HepG2 (cell line): ENCODE data around the gene GRIK2. TPM values are rescaled to one million over a fixed set of nuclear protein-coding genes. Genes with fewer than 3 reads are reported as not detected.

Experiments
- ATAC-seq: fragments of 200-7000 bp; cut with Tn5 transposase; 3 replicates; pipeline ENCODE4 v1.9.1; 2020; ENCODE audit warnings: mild to moderate bottlenecking, moderate library complexity
- BruUV-seq: library from RNA; stranded (reverse); fragments of 400-500 nt; replicated peaks from 2 replicates; lab custom pipeline; 2021; lab: Mats Ljungman, UMichigan
- CTCF ChIA-PET: fragments of 300-600 bp; formaldehyde crosslinking; extraction: SDS; loops from one replicate; lab custom pipeline; 2021; ENCODE audit warnings: low total read pairs, inconsistent platforms, low intra/inter-chr PET ratio; lab: Yijun Ruan, JAX
- POLR2A ChIA-PET: fragments of 350-600 bp; sonication (Branson Sonifier 250); formaldehyde crosslinking; loops from one replicate; lab custom pipeline; 2020; ENCODE audit warnings: antibody characterized with exemption, inconsistent platforms; lab: Yijun Ruan, JAX
- DNase-seq: peaks from one replicate; pipeline ENCODE4 v3.0.0-alpha.2; 2015; ENCODE audit warnings: low spot score
- FAIRE-seq: peaks from 3 replicates; lab custom pipeline; 2011; peaks lifted over from hg19 to GRCh38; lab: Jason Lieb, UNC
- H2AFZ ChIP-seq: one replicate; pipeline ENCODE4 v1.6.1; 2011; ENCODE audit warnings: low read length, inconsistent platforms
- H3K27ac ChIP-seq: fragments of 300-600 bp; 3 replicates; pipeline ENCODE4 v1.8.0; 2011; ENCODE audit warnings: mixed run types, mild to moderate bottlenecking, mixed read lengths, low read length, inconsistent platforms; ENCODE audit not compliant: insufficient read depth; ENCODE audit errors: extremely low read length
- H3K27me3 ChIP-seq, 2 experiments: fragments of 200-600 bp in 1 of 2; 2 replicates in 1 of 2; 3 replicates in 1 of 2; pipeline versions ENCODE4 v1.6.0 to v1.8.0; 2011; ENCODE audit warnings: low read length in 2 of 2, mild to moderate bottlenecking in 2 of 2, moderate library complexity in 2 of 2, inconsistent platforms in 1 of 2; ENCODE audit not compliant: insufficient read depth in 2 of 2, control insufficient read depth in 1 of 2
- H3K36me3 ChIP-seq, 2 experiments: fragments of 200-600 bp in 1 of 2; replicated peaks in 1 of 2; 2 replicates in 1 of 2; 3 replicates in 1 of 2; pipeline versions ENCODE4 v1.5.1 to v1.8.0; 2011; ENCODE audit warnings: low read length in 2 of 2, inconsistent platforms in 1 of 2; ENCODE audit not compliant: insufficient read depth in 2 of 2, control insufficient read depth in 1 of 2
- H3K4me1 ChIP-seq: 2 replicates; pipeline ENCODE4 v1.5.1; 2012; ENCODE audit warnings: low read length, inconsistent platforms; ENCODE audit not compliant: insufficient read depth
- H3K4me2 ChIP-seq: 2 replicates; pipeline ENCODE4 v1.6.0; 2011; ENCODE audit warnings: low read depth, low read length, inconsistent platforms
- H3K4me3 ChIP-seq, 3 experiments: fragments of 200-600 bp in 1 of 3; sonication (generic), shearing (Covaris generic) in 1 of 3; replicated peaks in 1 of 3; 2 replicates each; pipeline ENCODE4 v1.5.1; 2011 to 2016; ENCODE audit warnings: low read length in 3 of 3, inconsistent platforms in 2 of 3, low read depth in 2 of 3, mild to moderate bottlenecking in 2 of 3, control low read depth in 1 of 3, mixed read lengths in 1 of 3; ENCODE audit not compliant: insufficient read depth in 1 of 3
- H3K79me2 ChIP-seq: one replicate; pipeline ENCODE4 v1.6.1; 2011; ENCODE audit warnings: low read length, inconsistent platforms; ENCODE audit not compliant: insufficient read depth
- H3K9ac ChIP-seq: 2 replicates; pipeline ENCODE4 v1.6.0; 2011; ENCODE audit warnings: mild to moderate bottlenecking, low read depth, low read length, inconsistent platforms; ENCODE audit not compliant: insufficient read depth
- H3K9me3 ChIP-seq: 2 replicates; pipeline ENCODE4 v1.5.1; 2012; ENCODE audit warnings: mild to moderate bottlenecking, low read length
- H4K20me1 ChIP-seq: 2 replicates; pipeline ENCODE4 v1.6.0; 2011; ENCODE audit warnings: inconsistent platforms, mild to moderate bottlenecking, low read length, moderate library complexity; ENCODE audit not compliant: insufficient read depth
- CREM ChIP-seq, 2 experiments: sonication (generic) in 1 of 2; formaldehyde crosslinking in 1 of 2; IDR thresholded peaks; 2 replicates each; pipeline versions ENCODE4 v1.4.0 to v1.6.1; 2016 to 2020; ENCODE audit warnings: antibody characterized with exemption in 1 of 2, mild to moderate bottlenecking in 1 of 2, missing genetic modification reagents in 1 of 2
- HNRNPL ChIP-seq: fragments of 200-400 bp; formaldehyde crosslinking; IDR thresholded peaks from 2 replicates; pipeline ENCODE4 v1.6.1; 2017; ENCODE audit warnings: mild to moderate bottlenecking, low read depth, low read length
- WGBS: methylation state at CpG from one replicate; pipeline ENCODE4 v1.1.6; 2017; ENCODE audit warnings: low lambda C conversion rate; 5-methylcytosine and 5-hydroxymethylcytosine counted together
- in situ Hi-C: cut with HindIII; loops from 2 replicates; pipeline ENCODE4 v1.10.0; 2017; ENCODE audit warnings: low pct_unique_long_range_greater_than_20kb; ENCODE audit not compliant: extremely low pct_ligation_motif_present
- intact Hi-C: fragments of 100-400 bp; cut with micrococcal nuclease; formaldehyde crosslinking; loops from one replicate; pipeline ENCODE4 v1.10.0; 2022; ENCODE audit not compliant: unreplicated experiment
- polyA plus RNA-seq, 8 experiments: library from polyadenylated mRNA; depleted of rRNA in 3 of 8; stranded (reverse) in 7 of 8; unstranded in 1 of 8; fragments of >200 nt; fragmentation: Illumina TruSeq in 4 of 8; extraction: Trizol in 4 of 8; gene quantifications; 2 replicates each; pipeline versions ENCODE4 v1.2.1 to v1.2.3, GENCODE V29; 2011 to 2016; ENCODE audit warnings: low read depth in 4 of 8, missing spikeins in 1 of 8, mixed read lengths in 1 of 8; ENCODE audit not compliant: insufficient read depth in 1 of 8
- total RNA-seq, 5 experiments: library from RNA; depleted of rRNA; stranded (reverse); fragments of >200 nt; fragmentation: Illumina TruSeq; extraction: Trizol; gene quantifications; 2 replicates each; pipeline ENCODE4 v1.2.3, GENCODE V29; 2016; ENCODE audit warnings: low read depth in 1 of 5
- TF ChIP-seq, protein P1 (sequence below): sonication (generic); formaldehyde crosslinking; IDR thresholded peaks from 2 replicates; pipeline ENCODE4 v1.5.0; 2020; ENCODE audit warnings: mild to moderate bottlenecking, missing genetic modification reagents, borderline replicate concordance

The GRIK2 gene
- total and polyA plus RNA-seq, 2 of the 13 experiments (the other 11 are each of a cell fraction or from before 2014, with no cell fraction given) = not detected

DNA sequence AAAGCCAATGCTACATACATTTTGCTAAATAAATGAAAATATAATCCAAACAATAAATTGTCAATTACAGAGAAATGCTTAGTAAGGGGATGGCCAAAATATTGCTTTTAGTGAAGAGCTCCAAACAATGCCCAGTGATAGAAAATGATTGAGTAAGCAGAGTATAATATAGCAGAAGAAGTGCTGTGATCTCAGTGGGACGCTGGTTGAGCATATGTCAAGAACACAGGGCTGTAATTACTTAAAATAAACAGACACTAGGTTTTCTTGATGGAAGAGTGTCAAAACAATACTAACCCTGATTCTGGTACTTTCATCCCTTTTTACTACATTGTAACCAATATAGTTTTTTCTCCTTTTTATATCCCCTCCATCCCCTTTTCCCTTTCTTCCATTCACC lies 150.3 kb downstream of the GRIK2 start (continued):
- TF ChIP-seq, protein P1, sequence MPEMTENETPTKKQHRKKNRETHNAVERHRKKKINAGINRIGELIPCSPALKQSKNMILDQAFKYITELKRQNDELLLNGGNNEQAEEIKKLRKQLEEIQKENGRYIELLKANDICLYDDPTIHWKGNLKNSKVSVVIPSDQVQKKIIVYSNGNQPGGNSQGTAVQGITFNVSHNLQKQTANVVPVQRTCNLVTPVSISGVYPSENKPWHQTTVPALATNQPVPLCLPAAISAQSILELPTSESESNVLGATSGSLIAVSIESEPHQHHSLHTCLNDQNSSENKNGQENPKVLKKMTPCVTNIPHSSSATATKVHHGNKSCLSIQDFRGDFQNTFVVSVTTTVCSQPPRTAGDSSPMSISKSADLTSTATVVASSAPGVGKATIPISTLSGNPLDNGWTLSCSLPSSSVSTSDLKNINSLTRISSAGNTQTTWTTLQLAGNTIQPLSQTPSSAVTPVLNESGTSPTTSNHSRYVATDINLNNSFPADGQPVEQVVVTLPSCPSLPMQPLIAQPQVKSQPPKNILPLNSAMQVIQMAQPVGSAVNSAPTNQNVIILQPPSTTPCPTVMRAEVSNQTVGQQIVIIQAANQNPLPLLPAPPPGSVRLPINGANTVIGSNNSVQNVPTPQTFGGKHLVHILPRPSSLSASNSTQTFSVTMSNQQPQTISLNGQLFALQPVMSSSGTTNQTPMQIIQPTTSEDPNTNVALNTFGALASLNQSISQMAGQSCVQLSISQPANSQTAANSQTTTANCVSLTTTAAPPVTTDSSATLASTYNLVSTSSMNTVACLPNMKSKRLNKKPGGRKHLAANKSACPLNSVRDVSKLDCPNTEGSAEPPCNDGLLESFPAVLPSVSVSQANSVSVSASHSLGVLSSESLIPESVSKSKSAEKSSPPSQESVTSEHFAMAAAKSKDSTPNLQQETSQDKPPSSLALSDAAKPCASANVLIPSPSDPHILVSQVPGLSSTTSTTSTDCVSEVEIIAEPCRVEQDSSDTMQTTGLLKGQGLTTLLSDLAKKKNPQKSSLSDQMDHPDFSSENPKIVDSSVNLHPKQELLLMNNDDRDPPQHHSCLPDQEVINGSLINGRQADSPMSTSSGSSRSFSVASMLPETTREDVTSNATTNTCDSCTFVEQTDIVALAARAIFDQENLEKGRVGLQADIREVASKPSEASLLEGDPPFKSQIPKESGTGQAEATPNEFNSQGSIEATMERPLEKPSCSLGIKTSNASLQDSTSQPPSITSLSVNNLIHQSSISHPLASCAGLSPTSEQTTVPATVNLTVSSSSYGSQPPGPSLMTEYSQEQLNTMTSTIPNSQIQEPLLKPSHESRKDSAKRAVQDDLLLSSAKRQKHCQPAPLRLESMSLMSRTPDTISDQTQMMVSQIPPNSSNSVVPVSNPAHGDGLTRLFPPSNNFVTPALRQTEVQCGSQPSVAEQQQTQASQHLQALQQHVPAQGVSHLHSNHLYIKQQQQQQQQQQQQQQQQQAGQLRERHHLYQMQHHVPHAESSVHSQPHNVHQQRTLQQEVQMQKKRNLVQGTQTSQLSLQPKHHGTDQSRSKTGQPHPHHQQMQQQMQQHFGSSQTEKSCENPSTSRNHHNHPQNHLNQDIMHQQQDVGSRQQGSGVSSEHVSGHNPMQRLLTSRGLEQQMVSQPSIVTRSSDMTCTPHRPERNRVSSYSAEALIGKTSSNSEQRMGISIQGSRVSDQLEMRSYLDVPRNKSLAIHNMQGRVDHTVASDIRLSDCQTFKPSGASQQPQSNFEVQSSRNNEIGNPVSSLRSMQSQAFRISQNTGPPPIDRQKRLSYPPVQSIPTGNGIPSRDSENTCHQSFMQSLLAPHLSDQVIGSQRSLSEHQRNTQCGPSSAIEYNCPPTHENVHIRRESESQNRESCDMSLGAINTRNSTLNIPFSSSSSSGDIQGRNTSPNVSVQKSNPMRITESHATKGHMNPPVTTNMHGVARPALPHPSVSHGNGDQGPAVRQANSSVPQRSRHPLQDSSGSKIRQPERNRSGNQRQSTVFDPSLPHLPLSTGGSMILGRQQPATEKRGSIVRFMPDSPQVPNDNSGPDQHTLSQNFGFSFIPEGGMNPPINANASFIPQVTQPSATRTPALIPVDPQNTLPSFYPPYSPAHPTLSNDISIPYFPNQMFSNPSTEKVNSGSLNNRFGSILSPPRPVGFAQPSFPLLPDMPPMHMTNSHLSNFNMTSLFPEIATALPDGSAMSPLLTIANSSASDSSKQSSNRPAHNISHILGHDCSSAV = no peak
- no peak for TF ChIP-seq HNRNPL

DNA sequence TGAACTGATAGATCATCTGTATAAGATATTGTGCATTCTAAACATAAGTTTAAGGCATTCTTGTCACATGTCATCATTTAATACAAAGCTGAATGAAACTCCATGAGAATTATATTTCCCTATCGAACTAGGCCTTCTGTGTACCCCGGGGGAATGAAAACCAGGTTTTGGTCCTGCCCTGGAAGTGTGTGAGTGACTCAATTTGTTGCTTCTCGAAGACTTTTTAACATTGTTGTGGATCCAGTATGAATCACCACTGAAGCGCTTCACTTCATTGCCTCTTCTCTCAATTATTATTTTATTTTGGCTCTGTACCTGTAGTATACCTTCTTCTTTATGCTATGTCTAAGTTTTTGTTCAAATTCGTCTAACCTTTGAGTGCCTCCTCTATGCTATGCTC lies 150.8 kb downstream of the GRIK2 start:
- H3K27ac ChIP-seq = no peak overlapping the region
- H4K20me1 ChIP-seq = no peaks in the 10 kb centered on the region
- no peak overlapping the region for H2AFZ ChIP-seq
- POLR2A ChIA-PET = no interaction called here
- no peak for TF ChIP-seq CREM (IDR thresholded peaks at IDR 0.05)
- TF ChIP-seq CREM (CRISPR knock-in tag; IDR thresholded peaks at IDR 0.05) = no peak
- TF ChIP-seq, all 625 proteins: peak for 0
- intact Hi-C loops (no loop called here), in situ Hi-C loops (no loop called here)
- Histone ChIP-seq H3K27me3 (no peaks in the 10 kb centered on the region), H3K79me2 (no peaks in the 10 kb centered on the region), H3K9ac (no peak overlapping the region), H3K4me1 (no peaks in the 10 kb centered on the region), H3K36me3 (no peaks in the 10 kb centered on the region), H3K9me3 (no peaks in the 10 kb centered on the region), H3K4me3 (no peak overlapping the region), H3K4me2 (no peak overlapping the region)
- 3% methylated on average over 5 of the region's 5 CpGs for WGBS
- CTCF ChIA-PET = no interaction called here
- ATAC-seq = no peak
- DNase-seq = no peak
- no peak for FAIRE-seq
- BruUV-seq = no TSS peak
